HG02973 (cell line): ENCODE results near the gene HMOX1.
A peak's percentile ranks its signal among the peaks of the same experiment; 100 is the strongest.

Experiments used
- ATAC-seq: cut with Tn5 transposase; IDR thresholded peaks from one replicate; pipeline ENCODE4 v1.9.1; 2021; ENCODE audit warnings: moderate library complexity; ENCODE audit not compliant: unreplicated experiment

Gene HMOX1

DNA sequence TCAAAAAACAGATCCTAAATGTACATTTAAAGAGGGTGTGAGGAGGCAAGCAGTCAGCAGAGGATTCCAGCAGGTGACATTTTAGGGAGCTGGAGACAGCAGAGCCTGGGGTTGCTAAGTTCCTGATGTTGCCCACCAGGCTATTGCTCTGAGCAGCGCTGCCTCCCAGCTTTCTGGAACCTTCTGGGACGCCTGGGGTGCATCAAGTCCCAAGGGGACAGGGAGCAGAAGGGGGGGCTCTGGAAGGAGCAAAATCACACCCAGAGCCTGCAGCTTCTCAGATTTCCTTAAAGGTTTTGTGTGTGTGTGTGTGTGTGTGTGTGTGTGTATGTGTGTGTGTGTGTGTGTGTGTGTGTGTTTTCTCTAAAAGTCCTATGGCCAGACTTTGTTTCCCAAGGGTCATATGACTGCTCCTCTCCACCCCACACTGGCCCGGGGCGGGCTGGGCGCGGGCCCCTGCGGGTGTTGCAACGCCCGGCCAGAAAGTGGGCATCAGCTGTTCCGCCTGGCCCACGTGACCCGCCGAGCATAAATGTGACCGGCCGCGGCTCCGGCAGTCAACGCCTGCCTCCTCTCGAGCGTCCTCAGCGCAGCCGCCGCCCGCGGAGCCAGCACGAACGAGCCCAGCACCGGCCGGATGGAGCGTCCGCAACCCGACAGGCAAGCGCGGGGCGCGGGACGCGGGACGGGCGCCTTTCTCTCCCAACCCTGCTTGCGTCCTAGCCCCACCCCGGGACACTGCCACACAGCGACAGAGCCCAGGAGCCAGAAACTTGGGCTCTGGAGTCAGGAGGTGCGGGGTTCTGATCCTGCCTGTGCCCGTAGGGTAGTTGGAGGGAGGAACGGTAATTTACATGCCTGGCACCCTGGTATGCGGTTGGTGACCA lies at the start of gene HMOX1:
Gene HMOX1, plus strand, starts transcription at position 560 of the 887 bp plus-strand sequence. Its CDS starts 78 bp downstream, at position 638.
- ATAC-seq = peak; percentile 53

GRCh38 chr22:35332278-35332677 lies 48.6 kb upstream of the HMOX1 start:
- no peak for ATAC-seq

DNA sequence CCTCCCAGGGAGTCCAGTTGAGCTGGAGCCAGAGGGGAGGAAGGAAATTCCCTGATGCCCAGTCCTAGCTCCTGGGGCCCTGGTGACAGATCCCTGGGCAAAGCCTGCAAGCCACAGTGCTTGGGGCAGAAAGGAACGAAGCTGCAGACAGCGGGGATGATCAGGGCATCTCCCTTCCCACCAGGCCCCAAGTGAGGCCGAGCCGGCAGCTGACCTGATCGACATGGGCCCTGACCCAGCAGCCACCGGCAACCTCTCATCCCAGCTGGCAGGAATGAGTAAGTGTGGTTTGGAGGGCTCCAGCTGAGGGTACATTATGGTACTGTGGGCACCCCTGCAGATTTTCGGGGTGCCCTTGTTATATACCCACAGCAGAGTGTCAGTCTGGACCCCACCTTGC lies 47.7 kb upstream of the HMOX1 start:
- no peak for ATAC-seq

DNA sequence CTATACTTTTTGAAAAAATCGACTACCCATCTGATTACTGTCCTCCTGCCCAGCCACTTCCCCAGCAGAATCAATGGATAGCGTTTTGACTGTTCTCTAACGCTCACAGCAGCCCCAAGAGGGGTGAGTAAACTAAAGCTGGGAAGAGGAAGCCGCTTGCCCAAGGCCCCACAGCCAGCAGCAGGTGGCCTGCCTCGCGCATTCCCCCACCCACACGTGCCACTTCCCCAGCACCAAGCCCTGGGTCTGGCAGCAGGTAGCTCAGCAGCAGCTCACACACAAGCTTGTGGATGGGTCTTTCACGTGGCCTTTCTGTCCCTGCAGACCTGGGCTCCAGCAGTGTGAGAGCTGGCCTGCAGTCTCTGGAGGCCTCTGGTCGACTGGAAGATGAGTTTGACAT lies 46.9 kb upstream of the HMOX1 start:
- no peak for ATAC-seq

- ATAC-seq = no peak
Observed at GRCh38 chr22:35335468-35335867, 45.4 kb upstream of the HMOX1 start.

- ATAC-seq = no peak
Observed at GRCh38 chr22:35335936-35336781, 44.7 kb upstream of the HMOX1 start.

DNA sequence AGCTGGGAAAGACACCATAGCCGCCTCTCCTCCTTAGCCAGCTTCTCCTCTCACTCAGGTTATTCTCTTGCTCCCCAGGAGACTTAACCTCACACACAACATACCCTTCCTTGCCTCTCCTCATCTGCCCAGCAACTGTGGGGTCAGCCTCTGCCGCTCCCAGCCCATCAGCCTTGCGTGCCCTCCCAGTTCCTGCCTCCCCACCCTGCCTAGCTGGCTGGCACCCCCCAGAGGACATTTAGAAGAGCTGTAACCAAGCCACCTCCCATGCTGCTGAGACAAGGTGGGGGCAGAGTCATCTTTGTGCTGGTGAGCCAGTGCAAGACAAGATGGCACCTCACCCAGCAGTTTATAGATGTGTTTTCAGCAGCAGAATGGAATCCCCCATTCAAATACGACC lies 43.0 kb upstream of the HMOX1 start:
- no peak for ATAC-seq

DNA sequence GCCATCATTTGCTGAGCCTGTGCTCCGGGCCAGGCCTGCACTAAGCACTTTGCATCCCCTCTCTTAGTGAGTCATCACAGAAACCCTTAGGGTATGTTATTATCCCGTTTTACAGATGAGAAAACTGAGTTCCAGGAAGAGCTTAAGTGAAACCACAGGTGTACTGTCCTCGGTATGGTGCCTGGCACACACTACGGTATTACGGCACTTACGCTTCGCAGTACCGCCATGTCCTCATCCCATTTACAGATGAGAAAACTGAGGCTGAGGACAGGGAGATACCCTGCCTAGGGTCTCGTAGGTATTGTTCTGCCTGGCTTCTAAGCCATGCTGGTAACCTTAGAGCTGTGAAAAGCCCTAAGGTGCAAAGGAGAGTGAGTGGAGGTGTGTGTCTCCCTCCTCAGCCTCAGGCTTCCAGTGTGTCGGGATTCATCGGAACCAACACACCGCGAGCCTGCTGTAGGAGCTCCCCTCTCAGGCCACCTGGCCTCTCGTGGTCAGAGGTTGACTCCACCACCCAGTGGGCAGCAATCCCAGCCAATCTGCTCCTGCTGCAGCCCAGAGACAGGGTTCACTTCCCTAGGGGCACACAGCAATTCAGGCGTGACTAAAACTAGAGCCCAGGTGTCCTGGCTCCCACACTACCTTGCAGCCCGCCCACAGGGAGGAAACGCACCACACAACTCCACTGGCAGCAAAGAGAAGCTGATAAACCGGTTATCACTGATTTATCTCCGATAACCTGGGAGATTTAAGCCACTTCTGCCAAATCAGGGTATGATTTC lies 39.6 kb upstream of the HMOX1 start:
- no peak for ATAC-seq

- no peak for ATAC-seq
Observed at GRCh38 chr22:35342390-35342789, 38.5 kb upstream of the HMOX1 start.

DNA sequence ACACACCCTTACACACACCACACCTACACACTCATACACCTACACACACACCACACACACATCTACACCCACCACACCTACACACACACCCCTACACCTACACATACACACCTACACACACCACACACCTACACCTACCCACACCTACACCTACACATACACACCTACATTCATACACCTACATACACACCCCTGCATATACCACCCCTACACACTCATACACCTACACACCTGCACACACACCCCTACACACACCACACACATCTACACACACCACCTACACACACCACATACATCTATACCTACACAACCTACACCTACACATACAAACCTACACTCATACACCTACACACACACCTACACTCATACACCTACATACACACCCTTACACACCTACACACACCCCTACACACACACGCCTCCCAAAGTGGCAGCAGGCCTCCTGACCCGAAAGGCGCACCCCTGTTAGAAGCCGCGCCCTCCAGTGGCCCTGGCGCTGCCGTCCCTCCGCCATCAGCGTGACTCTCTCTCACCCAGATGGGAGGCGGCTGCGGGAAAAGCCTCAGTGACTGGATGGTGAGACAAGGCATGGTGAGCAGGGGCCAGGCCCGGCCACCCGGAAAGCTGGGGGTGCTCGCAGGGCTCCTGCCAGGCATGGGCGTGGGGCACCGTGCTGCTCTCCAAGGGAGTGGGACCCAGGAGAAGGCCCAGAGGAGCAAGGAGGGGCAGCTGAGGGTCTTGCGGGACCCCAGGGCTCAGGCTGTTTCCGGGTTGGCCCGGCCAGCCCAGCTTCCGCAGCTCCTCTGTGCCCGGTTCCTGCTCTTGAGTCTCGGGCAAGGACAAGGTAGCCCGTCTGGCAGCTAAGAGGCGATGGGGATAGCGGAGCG lies 37.0 kb upstream of the HMOX1 start:
- ATAC-seq = no peak

- no peak for ATAC-seq
Observed at GRCh38 chr22:35344956-35345690, 35.8 kb upstream of the HMOX1 start.

DNA sequence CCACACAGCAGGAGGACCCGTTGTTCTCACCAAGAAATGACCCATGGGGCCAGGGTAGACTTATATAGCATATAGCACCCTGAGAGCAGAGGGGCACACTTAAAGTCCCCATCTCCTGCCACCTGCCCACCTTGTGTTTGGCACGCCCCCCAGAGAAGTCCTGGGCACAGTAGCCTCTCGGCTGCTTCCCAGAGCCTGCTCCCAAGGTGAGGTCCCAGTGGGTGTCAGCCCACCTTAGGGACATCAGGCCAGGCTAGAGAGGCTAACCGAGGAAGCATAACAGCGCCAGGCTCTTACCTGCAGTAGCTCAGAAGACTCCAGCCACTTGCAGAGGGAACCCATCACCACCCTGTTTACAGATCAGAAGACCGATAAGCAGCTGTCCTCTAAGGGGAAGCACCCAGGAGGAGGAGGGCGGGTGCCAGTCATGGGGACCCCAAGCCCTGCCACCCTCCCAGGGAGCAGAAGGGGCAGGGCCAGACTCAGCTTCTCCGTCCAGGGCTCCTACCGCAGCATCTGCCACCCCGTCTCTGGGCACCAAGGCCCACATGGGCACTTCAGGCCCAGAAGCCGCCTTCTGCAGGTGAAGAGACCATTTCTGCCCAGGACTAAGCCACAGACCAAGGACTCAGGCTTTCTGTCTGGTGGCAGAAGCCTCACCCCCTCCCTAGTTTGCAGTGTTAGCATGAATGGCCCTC lies 34.9 kb upstream of the HMOX1 start:
- no peak for ATAC-seq

GRCh38 chr22:35346596-35347220 lies 34.2 kb upstream of the HMOX1 start:
- no peak for ATAC-seq

DNA sequence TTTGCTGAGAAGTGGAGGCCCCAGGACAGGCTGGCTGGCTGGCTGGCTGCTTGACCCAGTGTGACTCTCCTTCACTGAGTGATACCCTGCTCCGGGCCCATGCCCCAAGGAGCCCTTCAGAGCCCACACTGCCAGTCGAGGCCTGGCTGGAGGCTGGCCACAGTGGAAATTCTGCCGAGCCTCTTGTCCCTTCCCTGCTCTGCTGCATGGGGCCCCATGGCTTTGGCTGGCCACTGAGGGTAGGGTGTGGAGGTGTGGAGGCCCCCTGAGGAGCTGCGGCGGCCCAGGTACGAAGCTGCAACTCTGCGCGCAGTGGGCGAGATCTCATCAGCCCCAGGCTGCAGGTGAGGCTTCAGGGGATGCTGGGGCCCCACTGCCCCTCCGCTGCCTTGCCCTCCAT lies 33.4 kb upstream of the HMOX1 start:
- no peak for ATAC-seq

GRCh38 chr22:35348026-35348590 lies 32.8 kb upstream of the HMOX1 start:
- ATAC-seq = no peak

- no peak for ATAC-seq
Observed at GRCh38 chr22:35348703-35349102, 32.2 kb upstream of the HMOX1 start.

GRCh38 chr22:35349368-35349703 lies 31.6 kb upstream of the HMOX1 start:
- ATAC-seq = no peak
